AG09319 (cell line): ENCODE results near the gene SLC15A3.

Experiments
- DNase-seq: peaks from one replicate; pipeline ENCODE4 v3.0.0-alpha.2; 2010; ENCODE audit warnings: low read depth; ENCODE audit errors: extremely low read depth
- CTCF ChIP-seq: IDR thresholded peaks from 2 replicates; pipeline ENCODE4 v1.5.1; 2011; ENCODE audit warnings: low read depth, mild to moderate bottlenecking, inconsistent platforms, low read length, moderate library complexity

Gene SLC15A3

GRCh38 chr11:60921259-60921658 lies 30.7 kb downstream of the SLC15A3 start:
- DNase-seq: no peak
- no peak for TF ChIP-seq CTCF

- DNase-seq: no peak
- no peak for TF ChIP-seq CTCF
Measured at GRCh38 chr11:60919956-60920355, 32.0 kb downstream of the SLC15A3 start.

GRCh38 chr11:60919320-60919719 lies 32.7 kb downstream of the SLC15A3 start:
- DNase-seq: no peak
- TF ChIP-seq CTCF: no peak

- no peak for TF ChIP-seq CTCF
- no peak for DNase-seq
Measured at GRCh38 chr11:60918939-60919265, 33.1 kb downstream of the SLC15A3 start.

- DNase-seq: no peak
Measured at GRCh38 chr11:60918251-60918938, 33.6 kb downstream of the SLC15A3 start.

GRCh38 chr11:60917267-60917666 lies 34.7 kb downstream of the SLC15A3 start:
- no peak for TF ChIP-seq CTCF
- no peak for DNase-seq

More at GRCh38 chr11:60918251-60918938, 33.6 kb downstream of the SLC15A3 start:
- no peak for TF ChIP-seq CTCF

- DNase-seq: no peak
- TF ChIP-seq CTCF: no peak
Measured at GRCh38 chr11:60916669-60917206, 35.2 kb downstream of the SLC15A3 start.
